ENCODE results near the gene CAMK2A. TPM values are rescaled to one million over a fixed set of nuclear protein-coding genes. Genes with fewer than 3 reads are reported as not detected.

CAMK2A gene
- total and polyA plus RNA-seq, 9 donors = 0.12 to 1.3 (median 0.62) TPM

GRCh38 chr5:150229571-150229970, 60.0 kb downstream of the CAMK2A start:
- H3K4me1 ChIP-seq (ENCODE audit: insufficient read depth) = no peaks in the 10 kb centered on the region
- TF ChIP-seq EP300 (IDR thresholded peaks at IDR 0.05) (no peak), CTCF (IDR thresholded peaks at IDR 0.05) (no peak), POLR2A (IDR thresholded peaks at IDR 0.05) (no peak)
- 82 to 97% (median 90%) methylated on average over 3 of the region's 3 CpGs for WGBS, 3 donors
- no peak overlapping the region for H3K4me3 ChIP-seq
- H3K27me3 ChIP-seq = no peaks in the 10 kb centered on the region
- H3K36me3 ChIP-seq = no peaks in the 10 kb centered on the region
- no peaks in the 10 kb centered on the region for H3K9me3 ChIP-seq
- no peak overlapping the region for H3K27ac ChIP-seq
- intact Hi-C loops (cut with DNase I) = loop anchor here in 1 of 4 donors (10.0 kb wide), 1 partner anchor 115 kb away; no protein-coding TSS in a partner anchor
- DNase-seq = no peak

- Histone ChIP-seq H3K36me3 (no peaks in the 10 kb centered on the region), H3K4me3 (no peak overlapping the region), H3K4me1 (ENCODE audit: insufficient read depth) (no peaks in the 10 kb centered on the region), H3K27me3 (no peaks in the 10 kb centered on the region), H3K9me3 (no peaks in the 10 kb centered on the region), H3K27ac (no peak overlapping the region)
- intact Hi-C loops (cut with DNase I) = loop anchor here in 1 of 4 donors (10.0 kb wide), 1 partner anchor 117 kb away; no protein-coding TSS in a partner anchor
- no peak for DNase-seq
- 79 to 88% (median 83%) methylated on average over 11 of the region's 11 CpGs for WGBS, 3 donors
- TF ChIP-seq CTCF (IDR thresholded peaks at IDR 0.05) = no peak
- TF ChIP-seq POLR2A (IDR thresholded peaks at IDR 0.05) = no peak
- no peak for TF ChIP-seq EP300 (IDR thresholded peaks at IDR 0.05)
These were observed 61.8 kb downstream of the CAMK2A start for GRCh38 chr5:150227606-150228273.

GRCh38 chr5:150227036-150227435, 62.5 kb downstream of the CAMK2A start:
- TF ChIP-seq EP300 (IDR thresholded peaks at IDR 0.05) (no peak), POLR2A (IDR thresholded peaks at IDR 0.05) (no peak), CTCF (IDR thresholded peaks at IDR 0.05) (no peak)
- intact Hi-C loops (cut with DNase I) = loop anchor here in 1 of 4 donors (10.0 kb wide), 1 partner anchor 118 kb away; no protein-coding TSS in a partner anchor
- H3K4me3 ChIP-seq = no peak overlapping the region

GRCh38 chr5:150224483-150225027, 65.0 kb downstream of the CAMK2A start:
- intact Hi-C loops (cut with DNase I) = loop anchor here in 1 of 4 donors (10.0 kb wide), 1 partner anchor 120 kb away; no protein-coding TSS in a partner anchor
- Histone ChIP-seq H3K27me3 (no peaks in the 10 kb centered on the region), H3K36me3 (no peaks in the 10 kb centered on the region), H3K27ac (no peak overlapping the region), H3K4me3 (no peak overlapping the region), H3K4me1 (ENCODE audit: insufficient read depth) (no peaks in the 10 kb centered on the region), H3K9me3 (no peaks in the 10 kb centered on the region)
- whole genome bisulfite sequencing, 3 donors = 59 to 61% (median 60%) methylated on average over 8 of the region's 8 CpGs
- DNase-seq = no peak
- no peak for TF ChIP-seq CTCF (IDR thresholded peaks at IDR 0.05)
- no peak for TF ChIP-seq POLR2A (IDR thresholded peaks at IDR 0.05)
- no peak for TF ChIP-seq EP300 (IDR thresholded peaks at IDR 0.05)

More at GRCh38 chr5:150227036-150227435, 62.5 kb downstream of the CAMK2A start:
- no peaks in the 10 kb centered on the region for H3K9me3 ChIP-seq
- no peaks in the 10 kb centered on the region for H3K36me3 ChIP-seq
- no peaks in the 10 kb centered on the region for H3K27me3 ChIP-seq
- 95 to 98% (median 95%) methylated on average over 5 of the region's 5 CpGs for WGBS, 3 donors
- H3K4me1 ChIP-seq (ENCODE audit: insufficient read depth) = no peaks in the 10 kb centered on the region
- H3K27ac ChIP-seq = no peak overlapping the region
- DNase-seq = no peak
